SK-N-SH treated with all-trans-retinoic acid at 6 μM for 48 hours (cell line): ENCODE data around the gene EGFLAM.

Experiments used
- ATAC-seq: fragments of 200-7000 bp; cut with Tn5 transposase; 3 replicates; pipeline ENCODE4 v1.9.1; 2020; ENCODE audit warnings: mild to moderate bottlenecking, moderate library complexity
- ARNTL ChIP-seq: fragments of 450-650 bp; formaldehyde crosslinking; IDR thresholded peaks from 2 replicates; pipeline ENCODE4 v1.5.0; 2020; ENCODE audit warnings: low read depth, mild to moderate bottlenecking, moderate library complexity, borderline replicate concordance
- BACH2 ChIP-seq: fragments of 250-450 bp; sonication (Bioruptor Pico); IDR thresholded peaks from 2 replicates; pipeline ENCODE4 v1.9.0; 2021; ENCODE audit warnings: mild to moderate bottlenecking, borderline replicate concordance
- CREB5 ChIP-seq: fragments of 250-450 bp; sonication (Bioruptor Pico); IDR thresholded peaks from 2 replicates; pipeline ENCODE4 v1.5.1; 2020; ENCODE audit warnings: low read depth, mild to moderate bottlenecking, moderate library complexity
- CSDC2 ChIP-seq: fragments of 250-450 bp; sonication (Bioruptor Pico); IDR thresholded peaks from 2 replicates; pipeline ENCODE4 v1.5.0; 2020; ENCODE audit warnings: mild to moderate bottlenecking, moderate library complexity
- CSRNP3 ChIP-seq: fragments of 250-450 bp; sonication (Bioruptor Pico); IDR thresholded peaks from 2 replicates; pipeline ENCODE4 v1.5.1; 2021; ENCODE audit warnings: mild to moderate bottlenecking, moderate library complexity
- ESRRG ChIP-seq: fragments of 250-450 bp; sonication (Bioruptor Pico); IDR thresholded peaks from 2 replicates; pipeline ENCODE4 v1.6.1; 2021; ENCODE audit warnings: mild to moderate bottlenecking
- GLIS3 ChIP-seq: fragments of 250-450 bp; sonication (Bioruptor Pico); IDR thresholded peaks from 2 replicates; pipeline ENCODE4 v1.5.0; 2020; ENCODE audit warnings: mild to moderate bottlenecking, moderate library complexity
- ISL1 ChIP-seq: fragments of 250-450 bp; sonication (Bioruptor Pico); IDR thresholded peaks from 2 replicates; pipeline ENCODE4 v2.1.2; 2022; ENCODE audit warnings: mild to moderate bottlenecking, moderate library complexity
- OSR1 ChIP-seq: fragments of 250-450 bp; sonication (Bioruptor Pico); IDR thresholded peaks from 2 replicates; pipeline ENCODE4 v1.8.0; 2022; ENCODE audit warnings: moderate library complexity, mild to moderate bottlenecking, inconsistent platforms
- PATZ1 ChIP-seq: fragments of 250-450 bp; sonication (Bioruptor Pico); IDR thresholded peaks from 2 replicates; pipeline ENCODE4 v1.8.0; 2020; ENCODE audit warnings: mild to moderate bottlenecking, moderate library complexity, borderline replicate concordance
- POU6F1 ChIP-seq: fragments of 250-450 bp; sonication (Bioruptor Pico); IDR thresholded peaks from 2 replicates; pipeline ENCODE4 v1.8.0; 2021; ENCODE audit warnings: low read depth, mild to moderate bottlenecking, moderate library complexity, borderline replicate concordance
- PPARA ChIP-seq: fragments of 250-450 bp; sonication (Bioruptor Pico); IDR thresholded peaks from 2 replicates; pipeline ENCODE4 v1.5.0; 2020; ENCODE audit warnings: mild to moderate bottlenecking, borderline replicate concordance
- SNAI2 ChIP-seq: fragments of 250-450 bp; sonication (Bioruptor Pico); IDR thresholded peaks from 2 replicates; pipeline ENCODE4 v1.5.0; 2020; ENCODE audit warnings: mild to moderate bottlenecking, moderate library complexity
- TOX ChIP-seq: fragments of 250-450 bp; sonication (Bioruptor Pico); IDR thresholded peaks from 2 replicates; pipeline ENCODE4 v1.8.0; 2021; ENCODE audit warnings: mild to moderate bottlenecking, moderate library complexity, borderline replicate concordance
- TSHZ2 ChIP-seq: fragments of 250-450 bp; sonication (Bioruptor Pico); IDR thresholded peaks from 2 replicates; pipeline ENCODE4 v1.5.0; 2020; ENCODE audit warnings: mild to moderate bottlenecking, moderate library complexity
- ZC3H10 ChIP-seq: fragments of 250-450 bp; sonication (Bioruptor Pico); IDR thresholded peaks from 2 replicates; pipeline ENCODE4 v1.5.1; 2021; ENCODE audit warnings: mild to moderate bottlenecking, moderate library complexity
- ZFP3 ChIP-seq: fragments of 250-450 bp; sonication (Bioruptor Pico); IDR thresholded peaks from 2 replicates; pipeline ENCODE4 v1.5.0; 2020; ENCODE audit warnings: mild to moderate bottlenecking, moderate library complexity
- ZFP30 ChIP-seq: fragments of 450-650 bp; formaldehyde crosslinking; IDR thresholded peaks from 2 replicates; pipeline ENCODE4 v1.5.0; 2022; ENCODE audit warnings: mild to moderate bottlenecking, moderate library complexity
- ZNF565 ChIP-seq: fragments of 450-650 bp; formaldehyde crosslinking; conservative IDR thresholded peaks from 2 replicates; pipeline ENCODE4 v1.5.0; 2020; ENCODE audit warnings: low read depth, mild to moderate bottlenecking, moderate library complexity
- ZNF70 ChIP-seq: fragments of 450-650 bp; formaldehyde crosslinking; IDR thresholded peaks from 2 replicates; pipeline ENCODE4 v1.5.0; 2020; ENCODE audit warnings: mild to moderate bottlenecking, moderate library complexity
- ZNF8 ChIP-seq: fragments of 450-650 bp; formaldehyde crosslinking; IDR thresholded peaks from 2 replicates; pipeline ENCODE4 v1.5.0; 2020; ENCODE audit warnings: mild to moderate bottlenecking, moderate library complexity

Gene EGFLAM

DNA sequence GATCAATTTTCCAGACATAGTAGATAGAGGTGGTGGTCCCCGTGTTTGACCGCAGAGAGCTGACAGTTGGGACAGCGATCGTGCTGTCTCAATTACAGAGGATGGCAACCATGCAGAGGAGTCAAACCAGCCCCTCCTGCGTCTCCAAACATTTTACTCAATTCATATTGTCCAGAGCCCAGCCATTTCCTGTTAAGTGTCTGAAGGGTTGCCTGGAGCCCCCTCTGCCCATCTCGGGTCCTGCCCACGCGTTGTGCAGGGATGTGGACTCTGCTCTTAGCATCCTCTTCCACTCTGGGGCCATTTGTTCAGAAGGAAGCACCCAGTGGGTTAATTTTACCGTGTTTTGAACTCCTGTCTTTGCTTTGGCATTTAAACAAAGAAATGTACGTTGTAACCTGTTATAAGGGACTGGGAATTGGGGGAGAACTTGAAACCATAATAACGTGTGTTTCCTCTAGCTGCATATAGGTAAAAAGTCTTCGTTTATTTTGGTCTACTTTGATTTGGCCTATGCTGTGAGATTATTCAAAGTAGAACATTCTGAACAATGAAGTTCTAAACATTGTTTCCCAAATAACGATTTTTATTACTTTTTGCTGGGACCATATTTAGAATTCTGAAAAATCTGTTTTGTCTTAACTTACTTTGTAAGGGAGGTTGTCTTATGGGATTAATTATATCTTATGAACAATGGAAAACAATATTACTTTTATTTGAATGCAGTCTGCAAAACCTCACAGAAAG, 876 bp downstream of the EGFLAM start:
- ATAC-seq, result peak; percentile 63
- no peak for TF ChIP-seq ESRRG
- TF ChIP-seq TOX (CRISPR knock-in tag), result no peak
- TF ChIP-seq PATZ1 (CRISPR knock-in tag), result no peak
- no peak for TF ChIP-seq TSHZ2 (CRISPR knock-in tag)
- TF ChIP-seq GLIS3 (CRISPR knock-in tag), result no peak
- TF ChIP-seq BACH2 (CRISPR knock-in tag), result no peak
- TF ChIP-seq ZNF565, result no peak
- no peak for TF ChIP-seq ARNTL (CRISPR knock-in tag)
- no peak for TF ChIP-seq ZFP3 (CRISPR knock-in tag)
- TF ChIP-seq ZNF70, result no peak
- TF ChIP-seq, all 23 proteins: peak for 0

GRCh38 chr5:38259809-38260160, 1.4 kb downstream of the EGFLAM start:
- TF ChIP-seq GLIS3 (CRISPR knock-in tag), result no peak
- TF ChIP-seq ISL1 (CRISPR knock-in tag), result no peak
- TF ChIP-seq CSDC2 (CRISPR knock-in tag), result no peak
- TF ChIP-seq ZFP30, result no peak
- no peak for TF ChIP-seq ESRRG
- TF ChIP-seq PATZ1 (CRISPR knock-in tag), result no peak
- no peak for TF ChIP-seq OSR1
- no peak for TF ChIP-seq SNAI2 (CRISPR knock-in tag)
- TF ChIP-seq ARNTL (CRISPR knock-in tag), result no peak
- no peak for TF ChIP-seq TOX (CRISPR knock-in tag)
- ATAC-seq, result no peak

GRCh38 chr5:38263983-38264382, 5.6 kb downstream of the EGFLAM start:
- no peak for ATAC-seq
- TF ChIP-seq ESRRG (no peak), CSDC2 (CRISPR knock-in tag) (no peak), SNAI2 (CRISPR knock-in tag) (no peak), GLIS3 (CRISPR knock-in tag) (no peak), POU6F1 (CRISPR knock-in tag) (no peak), ZFP3 (CRISPR knock-in tag) (no peak), ZFP30 (no peak)

DNA sequence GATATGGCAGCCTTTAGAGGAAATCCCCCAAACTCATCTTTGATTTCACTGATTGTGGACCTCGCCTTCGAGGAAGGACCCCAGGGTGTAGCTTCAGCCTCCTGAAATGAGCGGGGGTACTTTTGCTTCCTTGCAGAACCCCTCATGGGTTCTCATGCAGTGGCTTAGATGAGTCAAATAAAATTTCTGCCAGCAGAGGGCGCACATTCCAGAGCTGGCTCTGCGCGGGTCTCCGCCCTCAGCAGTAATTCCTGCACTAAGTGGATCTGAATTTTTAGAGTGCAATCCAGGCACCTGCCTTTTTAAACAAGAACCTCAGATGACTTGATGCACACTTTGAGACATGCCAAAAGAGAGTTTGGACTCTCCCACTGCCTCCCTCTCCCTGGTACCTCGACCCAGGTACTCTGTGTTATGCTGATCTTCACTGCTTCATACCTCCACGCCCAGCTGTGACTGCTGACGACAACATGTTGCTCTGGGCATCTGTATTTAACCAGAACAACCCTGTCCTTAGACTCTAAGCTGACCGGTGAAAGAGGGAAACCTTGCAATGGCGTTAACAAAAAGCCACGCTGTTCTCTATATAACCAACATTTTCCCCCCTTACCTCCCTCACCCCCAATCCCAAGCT, 7.3 kb downstream of the EGFLAM start:
- no peak for TF ChIP-seq ISL1 (CRISPR knock-in tag)
- TF ChIP-seq CREB5, result no peak
- TF ChIP-seq TOX (CRISPR knock-in tag), result no peak
- no peak for TF ChIP-seq ZNF8 (CRISPR knock-in tag)
- TF ChIP-seq ZFP30, result no peak
- no peak for TF ChIP-seq ZNF70
- TF ChIP-seq ARNTL (CRISPR knock-in tag), result no peak
- no peak for TF ChIP-seq ZNF565
- TF ChIP-seq PPARA (CRISPR knock-in tag), result no peak
- no peak for TF ChIP-seq ZC3H10 (CRISPR knock-in tag)
- no peak for TF ChIP-seq BACH2 (CRISPR knock-in tag)
- TF ChIP-seq POU6F1 (CRISPR knock-in tag), result no peak
- TF ChIP-seq CSRNP3 (CRISPR knock-in tag), result no peak
- peak; percentile 100 for ATAC-seq
